ENCODE data around the gene GJB3. TPM values are rescaled to one million over a fixed set of nuclear protein-coding genes. Genes with fewer than 3 reads are reported as not detected.

GJB3 gene
- total and polyA plus RNA-seq, 2 donors from 2014 or later: 8.8 TPM; not detected in 1

GRCh38 chr1:34755961-34756360, 25.1 kb upstream of the GJB3 start:
- FAIRE-seq (no peak), DNase-seq (peak in 1 of 5 donors; percentile 26)
- Histone ChIP-seq H3K36me3 (ENCODE audit: control insufficient read depth in 2 of 3, insufficient read depth in 3 of 3, low read length in 3 of 3) (no peaks in the 10 kb centered on the region), H3K9me3 (ENCODE audit: control insufficient read depth in 2 of 3, insufficient read depth in 1 of 3, low read length in 3 of 3) (no peaks in the 10 kb centered on the region), H3K9ac (ENCODE audit: low read length in 3 of 3) (no peak overlapping the region), H3K27ac (ENCODE audit: low read depth in 2 of 2, low read length in 2 of 2) (no peak overlapping the region), H3K27me3 (ENCODE audit: control insufficient read depth, insufficient read depth, low read length) (no peaks in the 10 kb centered on the region), H3K4me1 (ENCODE audit: control insufficient read depth in 2 of 3, insufficient read depth in 2 of 3, low read depth in 1 of 3, low read length in 3 of 3) (no peaks in the 10 kb centered on the region), H3K4me3 (ENCODE audit: low read length in 3 of 3) (no peak overlapping the region)
- intact Hi-C loops (cut with DNase I): no loop called here
- TF ChIP-seq, protein P1, sequence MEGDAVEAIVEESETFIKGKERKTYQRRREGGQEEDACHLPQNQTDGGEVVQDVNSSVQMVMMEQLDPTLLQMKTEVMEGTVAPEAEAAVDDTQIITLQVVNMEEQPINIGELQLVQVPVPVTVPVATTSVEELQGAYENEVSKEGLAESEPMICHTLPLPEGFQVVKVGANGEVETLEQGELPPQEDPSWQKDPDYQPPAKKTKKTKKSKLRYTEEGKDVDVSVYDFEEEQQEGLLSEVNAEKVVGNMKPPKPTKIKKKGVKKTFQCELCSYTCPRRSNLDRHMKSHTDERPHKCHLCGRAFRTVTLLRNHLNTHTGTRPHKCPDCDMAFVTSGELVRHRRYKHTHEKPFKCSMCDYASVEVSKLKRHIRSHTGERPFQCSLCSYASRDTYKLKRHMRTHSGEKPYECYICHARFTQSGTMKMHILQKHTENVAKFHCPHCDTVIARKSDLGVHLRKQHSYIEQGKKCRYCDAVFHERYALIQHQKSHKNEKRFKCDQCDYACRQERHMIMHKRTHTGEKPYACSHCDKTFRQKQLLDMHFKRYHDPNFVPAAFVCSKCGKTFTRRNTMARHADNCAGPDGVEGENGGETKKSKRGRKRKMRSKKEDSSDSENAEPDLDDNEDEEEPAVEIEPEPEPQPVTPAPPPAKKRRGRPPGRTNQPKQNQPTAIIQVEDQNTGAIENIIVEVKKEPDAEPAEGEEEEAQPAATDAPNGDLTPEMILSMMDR (IDR thresholded peaks at IDR 0.05; ENCODE audit: borderline replicate concordance, extremely low read depth, insufficient read depth): no peak

- Histone ChIP-seq H3K27ac (ENCODE audit: low read depth in 2 of 2, low read length in 2 of 2) (no peak overlapping the region), H3K27me3 (ENCODE audit: control insufficient read depth, insufficient read depth, low read length) (no peaks in the 10 kb centered on the region), H3K4me1 (ENCODE audit: control insufficient read depth in 2 of 3, insufficient read depth in 2 of 3, low read depth in 1 of 3, low read length in 3 of 3) (no peaks in the 10 kb centered on the region), H3K9me3 (ENCODE audit: control insufficient read depth in 2 of 3, insufficient read depth in 1 of 3, low read length in 3 of 3) (no peaks in the 10 kb centered on the region), H3K9ac (ENCODE audit: low read length in 3 of 3) (no peak overlapping the region), H3K36me3 (ENCODE audit: control insufficient read depth in 2 of 3, insufficient read depth in 3 of 3, low read length in 3 of 3) (no peaks in the 10 kb centered on the region), H3K4me3 (ENCODE audit: low read length in 3 of 3) (no peak overlapping the region)
- intact Hi-C loops (cut with DNase I): no loop called here
- DNase-seq (peak in 1 of 5 donors; percentile 63), FAIRE-seq (no peak)
- TF ChIP-seq, protein P1 (IDR thresholded peaks at IDR 0.05; ENCODE audit: borderline replicate concordance, extremely low read depth, insufficient read depth): no peak
These were observed 23.6 kb upstream of the GJB3 start for GRCh38 chr1:34757386-34757785.

DNA sequence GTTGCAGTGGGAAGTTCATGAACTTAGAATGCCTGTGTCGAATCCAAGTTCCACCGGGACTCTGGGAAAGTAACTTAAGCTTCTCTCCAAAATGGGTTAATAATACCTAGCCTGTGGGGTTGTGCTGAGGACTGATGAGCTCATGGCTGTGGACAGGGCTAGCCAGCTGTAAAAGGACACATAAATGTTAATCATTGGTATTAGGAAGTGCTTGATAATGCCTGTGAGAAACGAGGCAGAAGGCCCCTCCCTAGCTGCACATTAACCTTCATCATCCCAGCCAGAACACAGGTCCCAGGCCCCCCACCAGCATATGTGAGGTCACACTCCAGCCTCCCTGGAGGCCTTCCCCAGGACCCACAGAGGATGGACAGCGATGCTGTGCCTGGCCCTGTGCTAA, 22.3 kb upstream of the GJB3 start:
- FAIRE-seq: no peak
- H3K27me3 ChIP-seq (ENCODE audit: control insufficient read depth, insufficient read depth, low read length): no peaks in the 10 kb centered on the region
- H3K9me3 ChIP-seq (ENCODE audit: control insufficient read depth in 2 of 3, insufficient read depth in 1 of 3, low read length in 3 of 3): no peaks in the 10 kb centered on the region
- TF ChIP-seq, protein P1 (IDR thresholded peaks at IDR 0.05; ENCODE audit: borderline replicate concordance, extremely low read depth, insufficient read depth): no peak
- H3K36me3 ChIP-seq (ENCODE audit: control insufficient read depth in 2 of 3, insufficient read depth in 3 of 3, low read length in 3 of 3): no peaks in the 10 kb centered on the region
- H3K4me1 ChIP-seq (ENCODE audit: control insufficient read depth in 2 of 3, insufficient read depth in 2 of 3, low read depth in 1 of 3, low read length in 3 of 3): no peaks in the 10 kb centered on the region
- peak in 3 of 5 donors; percentile 15 to 43 (median 41) for DNase-seq
- H3K27ac ChIP-seq (ENCODE audit: low read depth in 2 of 2, low read length in 2 of 2): no peak overlapping the region
- no peak overlapping the region for H3K4me3 ChIP-seq (ENCODE audit: low read length in 3 of 3)
- intact Hi-C loops (cut with DNase I): no loop called here
- H3K9ac ChIP-seq (ENCODE audit: low read length in 3 of 3): no peak overlapping the region

All from kidney (tissue), 14 donors.